Stimulated activated naive B cell treated with anti-CD40 and anti-IgM and Interleukin-4, amounts not matched to agents 10 μg/mL and 1 μg/mL and 100 μg/mL, for 72 hours (primary cell): ENCODE measurements around the gene NT5DC4.

Experiments used
- ATAC-seq, 2 donors: fragments of 150-1000 bp; cut with Tn5 transposase; replicated peaks; 2 replicates each; pipeline ENCODE4 v1.10.0; 2021; ENCODE audit warnings: moderate library complexity in 1 of 2
- DNase-seq: peaks from one replicate; pipeline ENCODE4 v3.0.0; 2021
- H3K27ac Mint-ChIP-seq: one replicate; pipeline ENCODE4 v1.8.0; 2022; ENCODE audit warnings: mild to moderate bottlenecking, mixed read lengths
- H3K27me3 Mint-ChIP-seq, 2 donors: one replicate each; pipeline ENCODE4 v1.8.0; 2022; ENCODE audit warnings: mixed read lengths in 2 of 2
- H3K36me3 Mint-ChIP-seq, 2 donors: one replicate each; pipeline ENCODE4 v1.8.0; 2022; ENCODE audit warnings: mixed read lengths in 2 of 2, mild to moderate bottlenecking in 1 of 2
- H3K4me1 Mint-ChIP-seq, 2 donors: one replicate each; pipeline ENCODE4 v1.8.0; 2022; ENCODE audit warnings: mixed read lengths in 2 of 2, mild to moderate bottlenecking in 1 of 2
- H3K4me3 Mint-ChIP-seq, 2 donors: one replicate each; pipeline ENCODE4 v1.8.0; 2022; ENCODE audit warnings: mild to moderate bottlenecking in 2 of 2, mixed read lengths in 2 of 2, moderate library complexity in 1 of 2
- H3K9me3 Mint-ChIP-seq, 2 donors: one replicate each; pipeline ENCODE4 v1.8.0; 2022; ENCODE audit warnings: mixed read lengths in 2 of 2, mild to moderate bottlenecking in 1 of 2

Gene NT5DC4

DNA sequence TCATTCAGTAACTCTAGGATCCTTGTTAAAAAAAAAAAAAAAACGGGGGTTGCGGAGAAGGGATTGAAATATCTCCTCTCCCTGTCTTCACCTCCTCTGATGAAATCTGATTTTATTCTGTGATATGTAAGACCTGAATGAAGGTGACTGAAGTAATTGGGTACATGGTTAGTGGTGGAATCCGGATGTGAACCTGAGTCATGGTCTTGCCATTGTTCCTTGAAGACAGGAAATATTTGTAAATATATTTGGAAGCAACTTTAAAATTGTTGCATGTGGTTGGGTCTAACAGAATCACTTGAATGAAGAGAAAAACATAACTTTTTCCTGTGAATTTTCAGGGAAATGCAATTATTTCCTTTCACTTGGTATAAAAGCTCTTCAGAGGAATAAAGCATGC is 66.5 kb downstream of the NT5DC4 start:
- no peaks in the 10 kb centered on the region for H3K9me3 Mint-ChIP-seq
- H3K27me3 Mint-ChIP-seq = no peaks in the 10 kb centered on the region
- DNase-seq = no peak
- H3K27ac Mint-ChIP-seq = no peak overlapping the region
- H3K4me3 Mint-ChIP-seq = no peak overlapping the region
- peaks cover 18 to 24% of the 10 kb centered on the region in 2 donors for H3K4me1 Mint-ChIP-seq
- no peaks in the 10 kb centered on the region for H3K36me3 Mint-ChIP-seq
- ATAC-seq = no peak

DNA sequence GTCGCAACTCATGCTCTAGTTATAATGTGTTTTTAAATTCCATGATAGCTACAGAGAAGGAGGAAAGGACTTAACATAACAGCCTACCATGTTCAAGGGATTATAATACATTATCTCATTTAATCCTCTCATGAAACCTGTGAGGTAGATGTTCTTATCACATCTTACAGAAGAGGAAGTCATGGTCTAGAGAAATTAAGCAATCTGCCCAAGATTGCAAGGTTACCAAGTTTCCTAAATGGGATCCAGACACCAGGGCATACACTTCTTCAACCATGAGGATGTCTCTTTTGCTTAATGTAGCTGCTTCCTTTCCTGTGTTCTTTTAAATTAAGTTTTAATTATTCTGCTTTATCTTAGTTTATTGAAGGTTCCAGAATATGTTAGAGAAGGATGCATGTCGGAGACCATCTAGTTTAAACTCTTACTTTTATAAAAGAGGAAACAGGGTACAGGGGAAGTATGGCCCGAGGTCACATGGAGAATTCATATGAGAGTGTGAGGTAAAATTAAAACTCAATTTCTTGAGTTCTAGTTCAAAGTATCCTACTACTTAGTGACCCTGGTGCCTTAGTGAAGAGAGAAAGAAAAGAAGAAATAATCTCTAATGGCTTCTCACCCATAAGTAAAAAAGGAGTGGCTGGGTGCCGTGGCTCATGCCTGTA is 67.0 kb downstream of the NT5DC4 start:
- H3K4me1 Mint-ChIP-seq = peaks cover 12 to 18% of the 10 kb centered on the region in 2 donors
- H3K27ac Mint-ChIP-seq = no peak overlapping the region
- H3K9me3 Mint-ChIP-seq = no peaks in the 10 kb centered on the region
- H3K4me3 Mint-ChIP-seq = no peak overlapping the region
- H3K36me3 Mint-ChIP-seq = no peaks in the 10 kb centered on the region
- no peak for DNase-seq
- no peak for ATAC-seq
- H3K27me3 Mint-ChIP-seq = no peaks in the 10 kb centered on the region

DNA sequence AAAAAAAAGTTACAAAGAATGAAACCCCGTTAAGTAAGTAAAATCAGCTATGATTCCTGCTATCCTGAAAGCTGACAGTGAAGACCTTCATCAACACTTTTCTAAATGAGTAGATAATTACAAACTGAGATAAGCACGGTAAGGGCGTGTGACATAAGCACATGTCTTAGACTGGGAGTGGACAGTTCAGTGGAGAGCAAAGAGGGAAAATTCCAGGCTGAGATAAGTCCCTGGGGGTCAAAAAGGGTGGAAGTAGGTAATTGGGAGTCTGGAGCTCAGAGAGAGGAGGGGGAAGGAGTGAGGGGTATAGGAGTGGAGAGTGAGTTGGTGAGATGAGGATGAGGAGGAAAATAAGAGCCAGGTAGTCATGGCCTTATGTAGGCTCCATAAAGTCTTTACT is 67.8 kb downstream of the NT5DC4 start:
- Mint-ChIP-seq H3K4me1 (peaks cover 11 to 17% of the 10 kb centered on the region in 2 donors), H3K9me3 (peaks cover 0 to 2% of the 10 kb centered on the region in 2 donors), H3K27ac (no peak overlapping the region), H3K4me3 (no peak overlapping the region), H3K36me3 (peaks cover 0 to 4% of the 10 kb centered on the region in 2 donors), H3K27me3 (no peaks in the 10 kb centered on the region)
- ATAC-seq (no peak), DNase-seq (no peak)
